MM.1S (cell line): ENCODE results near the gene SCG3.

Experiments used
- DNase-seq: peaks from one replicate; pipeline ENCODE4 v3.0.0-alpha.2; 2015
- H2AFZ ChIP-seq: fragments of 300-600 bp; sonication (generic); 2 replicates; pipeline ENCODE4 v1.6.0; 2016; ENCODE audit warnings: antibody characterized with exemption, low read length
- H3F3A ChIP-seq: fragments of 300-600 bp; sonication (generic); 2 replicates; pipeline ENCODE4 v1.6.1; 2016; ENCODE audit warnings: mild to moderate bottlenecking, antibody characterized with exemption, low read length, moderate library complexity, mixed read lengths; ENCODE audit not compliant: insufficient read depth
- H3K27ac ChIP-seq: fragments of 300-600 bp; sonication (generic); 2 replicates; pipeline ENCODE4 v1.5.1; 2016; ENCODE audit warnings: mild to moderate bottlenecking, low read length
- H3K27me3 ChIP-seq: fragments of 300-600 bp; sonication (generic); replicated peaks from 2 replicates; pipeline ENCODE4 v1.6.0; 2016; ENCODE audit warnings: low read length; ENCODE audit not compliant: insufficient read depth
- H3K36me3 ChIP-seq: fragments of 300-600 bp; sonication (generic); replicated peaks from 2 replicates; pipeline ENCODE4 v1.6.1; 2016; ENCODE audit warnings: mild to moderate bottlenecking, low read length, mixed read lengths; ENCODE audit not compliant: insufficient read depth
- H3K4me1 ChIP-seq: fragments of 300-600 bp; sonication (generic); 2 replicates; pipeline ENCODE4 v1.6.1; 2016; ENCODE audit warnings: low read length, mixed read lengths
- H3K4me2 ChIP-seq: fragments of 300-600 bp; sonication (generic); 2 replicates; pipeline ENCODE4 v1.6.0; 2016; ENCODE audit warnings: low read depth, low read length
- H3K4me3 ChIP-seq: fragments of 300-600 bp; sonication (generic); 2 replicates; pipeline ENCODE4 v1.5.1; 2016; ENCODE audit warnings: low read length, mixed read lengths
- H3K79me2 ChIP-seq: fragments of 300-600 bp; sonication (generic); 2 replicates; pipeline ENCODE4 v1.6.1; 2016; ENCODE audit warnings: mixed run types, low read length, mixed read lengths
- H3K9ac ChIP-seq: fragments of 300-600 bp; sonication (generic); 2 replicates; pipeline ENCODE4 v1.6.1; 2016; ENCODE audit warnings: low read length, mixed read lengths
- H3K9me2 ChIP-seq: fragments of 300-600 bp; sonication (generic); replicated peaks from 2 replicates; pipeline ENCODE4 v1.6.1; 2016; ENCODE audit warnings: mild to moderate bottlenecking, low read length, mixed read lengths; ENCODE audit not compliant: insufficient read depth
- H3K9me3 ChIP-seq: fragments of 300-600 bp; sonication (generic); replicated peaks from 2 replicates; pipeline ENCODE4 v1.6.1; 2016; ENCODE audit warnings: mild to moderate bottlenecking, low read length, mixed read lengths; ENCODE audit not compliant: insufficient read depth
- H4K20me1 ChIP-seq: fragments of 300-600 bp; sonication (generic); 2 replicates; pipeline ENCODE4 v1.6.1; 2016; ENCODE audit warnings: mild to moderate bottlenecking, low read length, moderate library complexity, mixed read lengths; ENCODE audit not compliant: insufficient read depth
- CTCF ChIP-seq: fragments of 300-600 bp; sonication (generic); IDR thresholded peaks from 2 replicates; pipeline ENCODE4 v1.5.1; 2016; ENCODE audit warnings: antibody characterized with exemption, low read length, mixed read lengths
- EZH2 ChIP-seq: fragments of 300-600 bp; sonication (generic); optimal IDR thresholded peaks from 2 replicates; pipeline ENCODE3; 2017; ENCODE audit warnings: low read depth, mild to moderate bottlenecking, antibody characterized with exemption, low read length, mixed read lengths
- EZH2phosphoT487 ChIP-seq: fragments of 300-600 bp; sonication (generic); IDR thresholded peaks from 2 replicates; pipeline ENCODE4 v1.6.1; 2018; ENCODE audit warnings: antibody characterized with exemption, low read length

SCG3 gene

GRCh38 chr15:51756482-51756881 lies 75.2 kb downstream of the SCG3 start:
- H3K27me3 ChIP-seq = peaks cover 9% of the 10 kb centered on the region; the same call in 1 of the 2 replicates
- no peaks in the 10 kb centered on the region for H3K9me3 ChIP-seq
- H3K9ac ChIP-seq = no peak overlapping the region
- TF ChIP-seq EZH2 (no peak), EZH2phosphoT487 (no peak), CTCF (no peak)
- no peaks in the 10 kb centered on the region for H3K9me2 ChIP-seq
- H3K4me2 ChIP-seq = no peak overlapping the region
- no peak overlapping the region for H2AFZ ChIP-seq
- H3K36me3 ChIP-seq = no peaks in the 10 kb centered on the region
- no peaks in the 10 kb centered on the region for H3F3A ChIP-seq
- no peak for DNase-seq
- no peak overlapping the region for H3K4me3 ChIP-seq
- H3K79me2 ChIP-seq = no peaks in the 10 kb centered on the region
- no peak overlapping the region for H3K27ac ChIP-seq
- H4K20me1 ChIP-seq = no peaks in the 10 kb centered on the region
- no peaks in the 10 kb centered on the region for H3K4me1 ChIP-seq

GRCh38 chr15:51757450-51757849 lies 76.1 kb downstream of the SCG3 start:
- Histone ChIP-seq H3K79me2 (no peaks in the 10 kb centered on the region), H4K20me1 (no peaks in the 10 kb centered on the region), H3K4me1 (no peaks in the 10 kb centered on the region), H3K4me3 (no peak overlapping the region), H3F3A (no peaks in the 10 kb centered on the region), H3K9ac (no peak overlapping the region), H3K36me3 (no peaks in the 10 kb centered on the region), H3K27ac (no peak overlapping the region), H3K27me3 (peaks cover 7% of the 10 kb centered on the region; the same call in 1 of the 2 replicates), H3K9me3 (no peaks in the 10 kb centered on the region), H3K4me2 (no peak overlapping the region), H3K9me2 (no peaks in the 10 kb centered on the region), H2AFZ (no peak overlapping the region)
- no peak for TF ChIP-seq CTCF
- no peak for TF ChIP-seq EZH2
- TF ChIP-seq EZH2phosphoT487 = no peak
- no peak for DNase-seq

- TF ChIP-seq EZH2phosphoT487 (no peak), CTCF (no peak), EZH2 (no peak)
- H3K4me3 ChIP-seq = no peak overlapping the region
- H3K27ac ChIP-seq = no peak overlapping the region
- DNase-seq = no peak
- H3K9me2 ChIP-seq = no peaks in the 10 kb centered on the region
- H3K79me2 ChIP-seq = no peaks in the 10 kb centered on the region
- H3K4me2 ChIP-seq = no peak overlapping the region
- H3K9ac ChIP-seq = no peak overlapping the region
- no peaks in the 10 kb centered on the region for H3K4me1 ChIP-seq
- H2AFZ ChIP-seq = no peak overlapping the region
- H3K9me3 ChIP-seq = no peaks in the 10 kb centered on the region
- no peaks in the 10 kb centered on the region for H4K20me1 ChIP-seq
- no peaks in the 10 kb centered on the region for H3F3A ChIP-seq
- H3K36me3 ChIP-seq = no peaks in the 10 kb centered on the region
- no peaks in the 10 kb centered on the region for H3K27me3 ChIP-seq
Observed at GRCh38 chr15:51758645-51759044, 77.3 kb downstream of the SCG3 start.
